Stimulated activated CD4-positive, alpha-beta T cell treated with anti-CD3 and anti-CD28 coated beads, Interleukin-2, amount 100 ng/mL, for 4 hours (primary cell): ENCODE data around the gene LARP7.
"Not testable (repeated sequence)": the region's sequence is repeated elsewhere in the genome, so short reads cannot be mapped to it uniquely, and the experiment has no call there.

Source experiments
- DNase-seq: peaks from one replicate; pipeline ENCODE4 v3.0.0-alpha.2; 2020; ENCODE audit warnings: low read depth

The LARP7 gene

GRCh38 chr4:112636688-112637551, at the start of gene LARP7, which contains the start of gene ZGRF1:
LARP7 (plus strand) TSS chr4:112637143; CDS start chr4:112644670, 7,527 bp downstream.
ZGRF1 (minus strand) TSS chr4:112636909; CDS start chr4:112633176, 3,733 bp downstream.
- peak; percentile 96 for DNase-seq

- DNase-seq = no peak
Observed at GRCh38 chr4:112589206-112589605, 47.7 kb upstream of the LARP7 start.

- DNase-seq = no peak
Observed at GRCh38 chr4:112591593-112591992, 45.4 kb upstream of the LARP7 start.

- no peak for DNase-seq
Observed at GRCh38 chr4:112592717-112593116, 44.2 kb upstream of the LARP7 start.

- DNase-seq = no peak
Observed at GRCh38 chr4:112593438-112594133, 43.4 kb upstream of the LARP7 start.

GRCh38 chr4:112594993-112595392, 42.0 kb upstream of the LARP7 start:
- DNase-seq = no peak

- peak; percentile 5 for DNase-seq
Observed at GRCh38 chr4:112604589-112604988, 32.4 kb upstream of the LARP7 start.

- not testable (repeated sequence) for DNase-seq
Observed at GRCh38 chr4:112612814-112613213, 24.1 kb upstream of the LARP7 start.

GRCh38 chr4:112616984-112617383, 20.0 kb upstream of the LARP7 start:
- no peak for DNase-seq

- no peak for DNase-seq
Observed at GRCh38 chr4:112626228-112626627, 10.7 kb upstream of the LARP7 start.

GRCh38 chr4:112633477-112634235, 3.3 kb upstream of the LARP7 start:
- no peak for DNase-seq

GRCh38 chr4:112637552-112637866, 566 bp downstream of the LARP7 start:
- DNase-seq = no peak

- no peak for DNase-seq
Observed at GRCh38 chr4:112642526-112642925, 5.6 kb downstream of the LARP7 start.

- not testable (repeated sequence) for DNase-seq
Observed at GRCh38 chr4:112644595-112645535, 7.9 kb downstream of the LARP7 start.

GRCh38 chr4:112645541-112646329, 8.8 kb downstream of the LARP7 start:
- DNase-seq = no peak

GRCh38 chr4:112646632-112647537, 9.9 kb downstream of the LARP7 start:
- no peak for DNase-seq

- no peak for DNase-seq
Observed at GRCh38 chr4:112647785-112648184, 10.8 kb downstream of the LARP7 start.

- no peak for DNase-seq
Observed at GRCh38 chr4:112648263-112649054, 11.5 kb downstream of the LARP7 start.

GRCh38 chr4:112649055-112649408, 12.1 kb downstream of the LARP7 start:
- no peak for DNase-seq
